K562 (cell line): ENCODE measurements around the gene SLC25A5.

Experiments used
- DPF2 ChIP-seq: fragments of 450-650 bp; IDR thresholded peaks from 2 replicates; pipeline ENCODE4 v1.6.1; 2016
- POLR2AphosphoS5 ChIP-seq: IDR thresholded peaks from 2 replicates; pipeline ENCODE4 v1.6.1; 2011; ENCODE audit warnings: mild to moderate bottlenecking, low read depth, low read length, moderate library complexity; ENCODE audit not compliant: control insufficient read depth, insufficient read depth
- TCF7L2 ChIP-seq: fragments of 150-350 bp; IDR thresholded peaks from 2 replicates; pipeline ENCODE4 v1.6.1; 2016; ENCODE audit warnings: low read depth, mild to moderate bottlenecking, low read length, moderate library complexity
- TF ChIP-seq, protein P1 (sequence below), 3 experiments: IDR thresholded peaks in 2 of 3; conservative IDR thresholded peaks in 1 of 3; 2 replicates each; pipeline ENCODE4 v1.5.1; 2011 to 2012; ENCODE audit warnings: low read length in 3 of 3, mild to moderate bottlenecking in 3 of 3, control low read depth in 2 of 3, improper control_type of control experiment in 1 of 3, inconsistent platforms in 1 of 3, low read depth in 1 of 3, mixed read lengths in 1 of 3, moderate library complexity in 1 of 3; ENCODE audit not compliant: insufficient read depth in 2 of 3

DNA sequence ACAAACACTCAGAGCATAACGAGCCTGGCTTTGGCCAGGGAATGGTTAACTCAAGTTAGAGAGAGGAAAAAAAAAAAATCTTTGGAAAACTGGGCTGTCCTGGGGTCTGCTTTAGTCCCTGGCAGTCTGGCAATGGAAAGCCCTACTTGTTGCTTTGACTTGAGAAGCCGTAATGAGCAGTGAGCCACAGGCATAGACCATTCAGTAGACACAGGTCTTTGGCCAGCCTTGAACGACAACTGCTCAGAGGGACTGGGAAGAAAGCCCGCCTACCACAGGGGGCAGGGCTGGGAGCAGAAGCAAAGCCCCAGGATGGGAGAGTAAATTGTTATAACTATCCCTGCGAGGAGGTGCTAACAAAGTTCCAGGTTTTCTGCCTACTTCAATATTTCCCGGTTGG, 43.2 kb upstream of the SLC25A5 start:
- TF ChIP-seq DPF2 (no peak), TCF7L2 (no peak), POLR2AphosphoS5 (no peak)
- TF ChIP-seq, protein P1, sequence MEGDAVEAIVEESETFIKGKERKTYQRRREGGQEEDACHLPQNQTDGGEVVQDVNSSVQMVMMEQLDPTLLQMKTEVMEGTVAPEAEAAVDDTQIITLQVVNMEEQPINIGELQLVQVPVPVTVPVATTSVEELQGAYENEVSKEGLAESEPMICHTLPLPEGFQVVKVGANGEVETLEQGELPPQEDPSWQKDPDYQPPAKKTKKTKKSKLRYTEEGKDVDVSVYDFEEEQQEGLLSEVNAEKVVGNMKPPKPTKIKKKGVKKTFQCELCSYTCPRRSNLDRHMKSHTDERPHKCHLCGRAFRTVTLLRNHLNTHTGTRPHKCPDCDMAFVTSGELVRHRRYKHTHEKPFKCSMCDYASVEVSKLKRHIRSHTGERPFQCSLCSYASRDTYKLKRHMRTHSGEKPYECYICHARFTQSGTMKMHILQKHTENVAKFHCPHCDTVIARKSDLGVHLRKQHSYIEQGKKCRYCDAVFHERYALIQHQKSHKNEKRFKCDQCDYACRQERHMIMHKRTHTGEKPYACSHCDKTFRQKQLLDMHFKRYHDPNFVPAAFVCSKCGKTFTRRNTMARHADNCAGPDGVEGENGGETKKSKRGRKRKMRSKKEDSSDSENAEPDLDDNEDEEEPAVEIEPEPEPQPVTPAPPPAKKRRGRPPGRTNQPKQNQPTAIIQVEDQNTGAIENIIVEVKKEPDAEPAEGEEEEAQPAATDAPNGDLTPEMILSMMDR (IDR thresholded peaks at IDR 0.05 in 2 of 3, conservative IDR thresholded peaks at IDR 0.05 in 1 of 3; ENCODE audit: insufficient read depth in 2 of 3, low read depth in 1 of 3, low read length in 3 of 3) = no peak
